Bronchial epithelial cell (primary cell): ENCODE data around the gene FDX1. TPM values are rescaled to one million over a fixed set of nuclear protein-coding genes. Genes with fewer than 3 reads are reported as not detected.

Experiments
- DNase-seq: peaks from one replicate; pipeline ENCODE4 v3.0.0-alpha.2; 2010; ENCODE audit warnings: low read depth
- FAIRE-seq: peaks from 2 replicates; lab custom pipeline; 2011; peaks lifted over from hg19 to GRCh38; lab: Jason Lieb, UNC
- H3K27me3 ChIP-seq: 2 replicates; pipeline ENCODE4 v1.5.1; 2011; ENCODE audit warnings: low read length; ENCODE audit not compliant: control insufficient read depth, insufficient read depth
- H3K36me3 ChIP-seq: 2 replicates; pipeline ENCODE4 v1.5.1; 2011; ENCODE audit warnings: low read length; ENCODE audit not compliant: control insufficient read depth, insufficient read depth
- H3K4me3 ChIP-seq: 2 replicates; pipeline ENCODE4 v1.5.1; 2011; ENCODE audit warnings: mild to moderate bottlenecking, low read depth, low read length, control low read depth
- CTCF ChIP-seq: IDR thresholded peaks from 2 replicates; pipeline ENCODE4 v1.5.1; 2011; ENCODE audit warnings: mild to moderate bottlenecking, moderate library complexity, low read length, control low read depth, inconsistent platforms; ENCODE audit not compliant: insufficient read depth, severe bottlenecking
- total RNA-seq: library from RNA; depleted of rRNA; stranded (reverse); fragments of >200 nt; gene quantifications from 2 replicates; pipeline ENCODE4 v1.2.1, GENCODE V29; 2014

FDX1 gene
- total RNA-seq, 1 donor from 2014 or later = 11.6 TPM

- H3K4me3 ChIP-seq = peak overlapping the region; percentile 85
- H3K36me3 ChIP-seq = no peaks in the 10 kb centered on the region
- no peak for TF ChIP-seq CTCF
- peak; percentile 29 for DNase-seq
- no peaks in the 10 kb centered on the region for H3K27me3 ChIP-seq
- no peak for FAIRE-seq
Observed at GRCh38 chr11:110431051-110431672, 1.4 kb downstream of the FDX1 start.

- TF ChIP-seq CTCF = no peak
- FAIRE-seq (no peak), DNase-seq (peak; percentile 56)
- Histone ChIP-seq H3K27me3 (no peaks in the 10 kb centered on the region), H3K36me3 (no peaks in the 10 kb centered on the region), H3K4me3 (peak overlapping the region; percentile 85)
Observed at GRCh38 chr11:110431674-110432073, 1.9 kb downstream of the FDX1 start.

- H3K36me3 ChIP-seq = peaks cover 2% of the 10 kb centered on the region
- peak; percentile 7 for DNase-seq
- no peak overlapping the region for H3K4me3 ChIP-seq
- FAIRE-seq = no peak
- TF ChIP-seq CTCF = no peak
- no peaks in the 10 kb centered on the region for H3K27me3 ChIP-seq
Observed at GRCh38 chr11:110432713-110433392, 3.1 kb downstream of the FDX1 start.

GRCh38 chr11:110433393-110434333, 3.9 kb downstream of the FDX1 start:
- FAIRE-seq = no peak
- no peaks in the 10 kb centered on the region for H3K27me3 ChIP-seq
- H3K36me3 ChIP-seq = peaks cover 2% of the 10 kb centered on the region
- DNase-seq = peak; percentile 41
- H3K4me3 ChIP-seq = no peak overlapping the region
- no peak for TF ChIP-seq CTCF

- TF ChIP-seq CTCF = peak; percentile 51
- Histone ChIP-seq H3K4me3 (no peak overlapping the region), H3K27me3 (no peaks in the 10 kb centered on the region), H3K36me3 (peaks cover 2% of the 10 kb centered on the region)
- peak; percentile 63 for DNase-seq
- no peak for FAIRE-seq
Observed at GRCh38 chr11:110434952-110435779, 5.4 kb downstream of the FDX1 start.
